Skin of body (tissue), 2 donors: ENCODE results near the gene FAM107A. TPM values are rescaled to one million over a fixed set of nuclear protein-coding genes. Genes with fewer than 3 reads are reported as not detected.
"Not testable (repeated sequence)": the region's sequence is repeated elsewhere in the genome, so short reads cannot be mapped to it uniquely, and the experiment has no call there.

ENCODE experiments used
- DNase-seq: peaks from one replicate; lab custom pipeline; 2025; lab: John Stamatoyannopoulos, UW
- total RNA-seq: library from RNA; depleted of rRNA; stranded (reverse); fragments of >200 nt; gene quantifications from one replicate; pipeline ENCODE4 v1.2.3, GENCODE V29; 2014

Gene FAM107A
- total RNA-seq, 1 donor from 2014 or later: 0.59 TPM

- DNase-seq: no peak
Measured at GRCh38 chr3:58537412-58538301, 39.5 kb downstream of the FAM107A start.

DNA sequence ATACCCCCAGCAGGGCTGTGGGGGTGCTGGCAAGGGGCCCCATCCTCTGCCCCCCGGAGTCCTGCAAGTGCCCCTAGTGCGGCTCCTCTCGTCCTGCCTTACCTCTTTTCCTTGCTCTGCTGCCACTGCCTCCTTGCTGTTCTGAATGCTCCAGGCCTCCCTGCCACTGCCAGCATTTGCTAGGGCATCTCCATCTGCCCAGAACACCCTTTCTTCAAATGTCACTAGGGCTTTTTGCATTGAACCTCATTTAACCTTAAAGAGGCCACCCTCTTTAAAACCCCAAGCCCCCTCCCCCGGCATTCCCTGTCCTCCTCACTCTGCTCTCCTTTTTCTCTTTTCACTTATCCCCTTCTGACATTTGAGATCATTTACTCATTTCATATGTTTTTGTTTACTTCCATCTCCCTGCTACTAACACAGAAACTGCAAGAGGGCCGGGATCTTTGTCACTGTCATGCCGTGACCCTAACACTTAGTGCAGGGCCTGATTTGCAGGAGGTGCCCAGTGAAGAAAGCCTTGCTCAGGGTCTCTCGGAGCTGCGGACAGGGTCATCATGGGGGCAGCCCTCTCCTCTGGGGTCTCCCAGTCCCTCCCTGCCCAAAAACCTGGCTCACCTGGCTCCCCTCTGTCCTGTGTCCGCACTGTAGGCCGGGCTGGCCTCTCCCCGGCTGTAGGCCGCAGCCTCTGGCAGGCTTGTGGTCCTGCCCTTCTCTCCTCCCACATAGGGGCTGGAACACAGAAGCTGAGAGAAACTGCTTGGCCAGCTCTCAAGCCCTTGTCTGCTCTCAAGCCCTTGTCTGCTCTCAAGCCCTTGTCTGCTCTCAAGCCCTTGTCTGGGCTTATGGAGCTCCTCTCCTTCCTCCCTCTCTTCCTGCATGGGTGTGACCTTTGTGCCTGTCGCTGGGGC is 40.4 kb downstream of the FAM107A start, which contains the start of gene ACOX2:
TSS of gene ACOX2 (minus strand) at position 690 of the 911 bp plus-strand sequence. CDS start 2,084 bp downstream, outside the sequence.
- DNase-seq: peak; percentile 37

- DNase-seq: no peak
Measured at GRCh38 chr3:58535531-58536500, 41.4 kb downstream of the FAM107A start.

GRCh38 chr3:58534592-58535494 is 42.3 kb downstream of the FAM107A start:
- DNase-seq: no peak

DNA sequence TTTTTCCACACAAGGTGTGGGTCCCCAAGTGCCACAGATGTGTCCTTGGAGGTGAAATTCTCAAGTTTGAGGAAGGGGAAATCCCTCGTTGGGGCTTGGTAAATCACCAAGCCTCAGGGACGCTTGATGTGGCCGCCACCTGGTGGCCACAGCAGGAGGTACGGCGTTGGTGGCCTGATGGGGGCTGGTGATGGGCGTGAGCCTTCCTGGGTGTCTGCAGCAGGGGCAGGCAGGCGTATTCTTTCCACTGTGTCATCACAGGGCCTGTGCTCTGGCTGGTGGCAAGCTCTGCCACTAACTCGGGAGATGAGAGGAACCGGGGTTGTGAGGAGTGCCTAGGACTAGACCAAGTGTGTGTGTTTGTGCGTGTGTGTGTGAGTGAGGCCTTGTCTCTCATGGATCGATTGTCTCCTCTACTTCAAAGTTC is 44.4 kb downstream of the FAM107A start:
- peak; percentile 48 for DNase-seq

DNA sequence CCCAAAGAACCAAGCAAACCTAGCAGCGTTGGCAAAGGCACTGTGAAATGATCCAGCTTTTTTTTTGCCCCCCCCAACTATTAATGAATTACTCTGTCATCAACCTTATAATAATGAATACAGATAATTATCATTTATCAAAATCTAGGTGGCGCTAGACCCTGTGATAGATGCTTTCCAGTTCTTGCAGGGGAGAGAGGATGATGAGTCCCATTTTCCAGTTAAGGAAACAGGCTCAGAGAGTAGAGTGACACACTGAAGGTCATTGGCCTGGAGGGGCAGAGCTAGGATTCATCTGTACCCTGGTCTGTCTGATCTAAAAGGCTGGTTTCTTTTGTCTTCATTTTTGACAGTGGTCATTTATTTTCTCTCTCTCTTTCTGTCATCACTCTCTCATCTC is 45.2 kb downstream of the FAM107A start:
- no peak for DNase-seq

- no peak for DNase-seq
Measured at GRCh38 chr3:58531555-58531954, 45.6 kb downstream of the FAM107A start.

DNA sequence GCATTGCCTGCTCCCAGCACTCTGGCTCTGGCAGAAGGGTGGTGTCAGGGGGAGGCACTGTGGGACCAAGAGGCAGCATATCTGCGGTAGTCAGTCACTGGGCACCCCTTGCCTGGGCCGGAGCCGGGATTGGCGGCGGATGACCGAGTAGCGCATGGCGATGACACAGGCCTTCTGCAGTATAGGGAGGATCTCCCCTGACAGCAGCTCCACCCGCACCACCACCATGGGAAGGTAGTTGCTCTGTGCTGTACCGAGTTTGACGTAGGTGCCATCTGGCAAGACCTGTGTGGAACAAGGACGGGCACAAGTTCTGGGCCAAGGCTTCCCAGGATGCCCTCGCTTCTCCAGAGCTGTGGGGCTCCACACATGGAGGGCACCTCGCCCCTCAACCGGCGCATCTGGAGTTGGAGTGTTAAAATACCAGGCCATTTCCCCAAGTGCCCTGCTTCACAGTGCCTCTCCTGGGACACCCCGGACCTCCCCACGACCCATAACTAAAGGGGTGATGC is 46.8 kb downstream of the FAM107A start:
- no peak for DNase-seq

DNA sequence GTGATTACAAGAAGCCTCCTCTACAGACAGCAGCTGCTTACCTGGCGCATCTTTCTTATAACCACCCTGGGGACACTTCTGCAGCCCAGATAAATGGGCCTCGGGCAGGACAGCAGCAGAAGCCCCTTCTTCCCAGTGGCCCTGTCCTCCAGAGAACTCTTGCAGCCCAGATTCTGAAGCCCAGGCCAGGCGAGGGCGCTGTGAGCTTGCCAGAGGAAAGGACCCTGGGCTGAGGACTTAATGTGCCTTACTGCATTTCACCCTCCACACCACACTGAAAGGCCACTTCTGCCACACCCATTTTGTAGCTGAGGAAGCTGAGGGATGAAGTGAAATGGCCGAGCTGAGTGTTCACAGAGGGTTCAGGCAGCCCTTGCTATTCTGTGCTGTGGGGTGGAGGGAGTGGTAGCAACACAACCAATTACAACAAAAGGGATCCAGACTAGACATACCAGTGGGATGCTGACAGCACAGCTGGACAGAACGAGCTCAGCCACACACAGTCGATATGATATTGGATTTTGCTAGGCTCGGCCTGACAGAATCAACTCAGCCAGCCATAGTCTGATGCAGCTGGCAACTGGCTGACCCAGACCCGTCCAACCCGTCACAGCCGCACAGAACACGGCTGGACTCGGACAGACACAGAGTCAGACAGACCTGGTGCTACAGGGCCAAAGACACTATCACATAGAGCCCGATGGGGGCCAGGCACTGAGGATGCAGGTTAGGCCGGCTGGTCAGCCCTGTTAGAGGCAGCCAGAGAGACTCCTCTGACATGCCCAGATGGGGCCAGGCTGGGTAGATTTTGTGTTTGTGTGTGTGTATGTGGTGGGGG is 47.5 kb downstream of the FAM107A start:
- DNase-seq: no peak

- no peak for DNase-seq
Measured at GRCh38 chr3:58528629-58529028, 48.6 kb downstream of the FAM107A start.

GRCh38 chr3:58527440-58527839 is 49.8 kb downstream of the FAM107A start:
- DNase-seq: not testable (repeated sequence)

- DNase-seq: no peak
Measured at GRCh38 chr3:58526515-58526957, 50.7 kb downstream of the FAM107A start.

DNA sequence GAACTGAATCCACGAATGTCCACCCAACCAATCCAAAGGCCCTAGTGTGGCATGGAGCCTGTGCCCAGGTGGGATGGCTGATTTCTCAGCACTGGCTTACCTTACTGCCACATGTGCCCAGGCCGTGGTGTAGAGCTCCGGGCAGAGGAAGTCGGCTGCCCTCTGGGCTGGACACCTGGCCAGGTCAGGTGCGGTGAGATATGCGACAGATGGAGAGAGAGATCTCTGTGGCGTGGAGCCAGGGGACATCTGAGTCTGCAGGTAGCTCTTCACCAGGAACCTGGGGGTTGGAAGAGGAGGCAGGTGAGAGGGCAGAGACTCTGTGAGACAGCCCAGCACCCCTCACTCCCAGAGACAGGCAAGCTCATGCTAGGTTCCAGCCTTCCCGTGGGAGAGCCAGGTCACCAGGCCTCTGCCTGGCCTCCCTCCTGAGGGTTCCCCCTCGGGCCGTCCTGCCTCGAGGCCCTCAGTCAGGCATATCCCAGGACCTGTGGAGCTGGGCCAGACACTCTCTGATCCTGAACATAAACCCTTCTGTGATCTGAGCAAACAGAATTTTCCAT is 52.8 kb downstream of the FAM107A start:
- no peak for DNase-seq

GRCh38 chr3:58522759-58523425 is 54.3 kb downstream of the FAM107A start:
- no peak for DNase-seq

GRCh38 chr3:58521917-58522631 is 55.1 kb downstream of the FAM107A start:
- DNase-seq: no peak

DNA sequence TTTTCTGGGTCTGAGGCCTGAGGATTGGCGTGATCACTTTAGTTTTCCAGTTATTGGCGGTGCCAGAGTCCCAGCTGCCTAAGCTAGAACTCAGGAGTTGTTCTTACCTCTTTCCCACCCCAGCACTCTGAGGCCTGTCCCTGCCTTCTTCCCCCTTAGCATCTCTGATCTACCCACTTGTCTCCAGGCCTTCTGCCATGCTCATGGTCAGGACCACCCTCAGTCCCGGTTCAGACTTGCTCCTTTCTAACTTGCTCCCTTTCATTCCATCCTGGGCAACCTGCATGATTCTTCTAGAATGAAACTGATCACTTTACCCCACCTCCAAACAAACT is 55.9 kb downstream of the FAM107A start:
- no peak for DNase-seq
